SK-N-SH treated with all-trans-retinoic acid at 6 μM for 48 hours (cell line): ENCODE measurements around the gene STPG1.

Experiments
- ARNTL ChIP-seq: fragments of 450-650 bp; formaldehyde crosslinking; IDR thresholded peaks from 2 replicates; pipeline ENCODE4 v1.5.0; 2020; ENCODE audit warnings: low read depth, mild to moderate bottlenecking, moderate library complexity, borderline replicate concordance
- CREB5 ChIP-seq: fragments of 250-450 bp; sonication (Bioruptor Pico); IDR thresholded peaks from 2 replicates; pipeline ENCODE4 v1.5.1; 2020; ENCODE audit warnings: low read depth, mild to moderate bottlenecking, moderate library complexity
- ESRRG ChIP-seq: fragments of 250-450 bp; sonication (Bioruptor Pico); IDR thresholded peaks from 2 replicates; pipeline ENCODE4 v1.6.1; 2021; ENCODE audit warnings: mild to moderate bottlenecking
- ISL1 ChIP-seq: fragments of 250-450 bp; sonication (Bioruptor Pico); IDR thresholded peaks from 2 replicates; pipeline ENCODE4 v2.1.2; 2022; ENCODE audit warnings: mild to moderate bottlenecking, moderate library complexity
- PATZ1 ChIP-seq: fragments of 250-450 bp; sonication (Bioruptor Pico); IDR thresholded peaks from 2 replicates; pipeline ENCODE4 v1.8.0; 2020; ENCODE audit warnings: mild to moderate bottlenecking, moderate library complexity, borderline replicate concordance
- PPARA ChIP-seq: fragments of 250-450 bp; sonication (Bioruptor Pico); IDR thresholded peaks from 2 replicates; pipeline ENCODE4 v1.5.0; 2020; ENCODE audit warnings: mild to moderate bottlenecking, borderline replicate concordance
- ZC3H10 ChIP-seq: fragments of 250-450 bp; sonication (Bioruptor Pico); IDR thresholded peaks from 2 replicates; pipeline ENCODE4 v1.5.1; 2021; ENCODE audit warnings: mild to moderate bottlenecking, moderate library complexity
- ZFP3 ChIP-seq: fragments of 250-450 bp; sonication (Bioruptor Pico); IDR thresholded peaks from 2 replicates; pipeline ENCODE4 v1.5.0; 2020; ENCODE audit warnings: mild to moderate bottlenecking, moderate library complexity
- ZFP30 ChIP-seq: fragments of 450-650 bp; formaldehyde crosslinking; IDR thresholded peaks from 2 replicates; pipeline ENCODE4 v1.5.0; 2022; ENCODE audit warnings: mild to moderate bottlenecking, moderate library complexity
- ZNF565 ChIP-seq: fragments of 450-650 bp; formaldehyde crosslinking; conservative IDR thresholded peaks from 2 replicates; pipeline ENCODE4 v1.5.0; 2020; ENCODE audit warnings: low read depth, mild to moderate bottlenecking, moderate library complexity

- TF ChIP-seq ZNF565 (CRISPR knock-in tag) (no peak), ZFP3 (CRISPR knock-in tag) (no peak), PATZ1 (CRISPR knock-in tag) (no peak), ZC3H10 (CRISPR knock-in tag) (no peak), CREB5 (no peak), ESRRG (no peak), ARNTL (no peak), ISL1 (CRISPR knock-in tag) (no peak), PPARA (CRISPR knock-in tag) (no peak), ZFP30 (CRISPR knock-in tag) (no peak)
Measured at GRCh38 chr1:24379733-24380315, 33.8 kb downstream of the STPG1 start.
